ENCODE results near the gene WIPI1. TPM values are rescaled to one million over a fixed set of nuclear protein-coding genes. Genes with fewer than 3 reads are reported as not detected.

Gene WIPI1
- total RNA-seq, 1 donor, result 80.7 TPM

GRCh38 chr17:68427575-68427974, 29.7 kb downstream of the WIPI1 start:
- no peak for TF ChIP-seq CTCF (IDR thresholded peaks at IDR 0.05; ENCODE audit: insufficient read depth, low read depth, low read length)
- no peak for DNase-seq (ENCODE audit: low read depth)
- H3K4me3 ChIP-seq (ENCODE audit: low read depth, low read length), result no peak overlapping the region

- no peak overlapping the region for H3K4me3 ChIP-seq (ENCODE audit: low read depth, low read length)
- DNase-seq (ENCODE audit: low read depth), result no peak
- TF ChIP-seq CTCF (IDR thresholded peaks at IDR 0.05; ENCODE audit: insufficient read depth, low read depth, low read length), result no peak
These were observed 31.3 kb downstream of the WIPI1 start for GRCh38 chr17:68425979-68426378.

DNA sequence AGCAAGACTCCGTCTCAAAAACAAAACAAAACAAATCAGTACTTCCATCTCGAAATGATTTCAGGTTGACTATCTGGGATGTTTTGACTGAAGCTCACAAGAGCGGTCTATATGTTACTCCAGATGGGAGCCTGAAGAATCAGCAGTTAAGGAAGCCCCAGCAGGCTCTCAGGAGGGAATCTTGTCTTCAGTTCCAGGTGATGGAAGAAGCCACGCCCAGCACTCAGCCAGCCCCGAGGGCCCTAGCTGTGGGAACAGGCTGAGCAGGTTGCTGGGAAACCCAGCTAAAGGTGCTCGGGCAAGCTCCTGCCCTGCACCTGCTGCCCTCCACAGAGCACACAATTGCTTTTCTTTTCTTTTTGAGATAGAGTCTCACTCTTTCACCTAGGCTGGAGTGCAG, 32.4 kb downstream of the WIPI1 start:
- H3K4me3 ChIP-seq (ENCODE audit: low read depth, low read length), result no peak overlapping the region
- TF ChIP-seq CTCF (IDR thresholded peaks at IDR 0.05; ENCODE audit: insufficient read depth, low read depth, low read length), result no peak
- DNase-seq (ENCODE audit: low read depth), result no peak

- no peak overlapping the region for H3K4me3 ChIP-seq (ENCODE audit: low read depth, low read length)
- no peak for TF ChIP-seq CTCF (IDR thresholded peaks at IDR 0.05; ENCODE audit: insufficient read depth, low read depth, low read length)
- DNase-seq (ENCODE audit: low read depth), result no peak
These were observed 33.1 kb downstream of the WIPI1 start for GRCh38 chr17:68424203-68424602.

GRCh38 chr17:68423251-68423650, 34.0 kb downstream of the WIPI1 start:
- no peak for TF ChIP-seq CTCF (IDR thresholded peaks at IDR 0.05; ENCODE audit: insufficient read depth, low read depth, low read length)
- no peak overlapping the region for H3K4me3 ChIP-seq (ENCODE audit: low read depth, low read length)
- no peak for DNase-seq (ENCODE audit: low read depth)

DNA sequence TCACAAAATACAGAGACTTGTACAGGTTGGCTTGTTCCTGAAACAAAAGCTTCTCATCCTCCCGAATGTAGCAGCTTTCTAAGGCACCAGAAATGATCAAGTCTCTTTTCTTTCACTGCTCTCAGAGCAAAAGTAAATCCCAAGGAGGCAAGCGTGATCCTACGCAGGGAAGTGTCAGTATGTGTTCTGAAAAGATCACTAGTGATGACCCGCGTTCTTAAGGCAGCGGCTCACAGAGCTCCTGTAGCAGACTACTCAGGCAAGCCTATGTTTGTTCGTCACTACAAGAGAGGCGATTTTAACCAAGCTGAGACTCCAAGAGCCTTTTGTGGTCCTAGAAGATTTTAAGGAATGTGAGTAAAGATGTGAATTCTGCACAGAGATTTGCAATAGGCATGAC, 34.5 kb downstream of the WIPI1 start:
- H3K4me3 ChIP-seq (ENCODE audit: low read depth, low read length), result no peak overlapping the region
- DNase-seq (ENCODE audit: low read depth), result no peak
- TF ChIP-seq CTCF (IDR thresholded peaks at IDR 0.05; ENCODE audit: insufficient read depth, low read depth, low read length), result no peak

GRCh38 chr17:68421486-68421885, 35.8 kb downstream of the WIPI1 start:
- H3K4me3 ChIP-seq (ENCODE audit: low read depth, low read length), result no peak overlapping the region
- TF ChIP-seq CTCF (IDR thresholded peaks at IDR 0.05; ENCODE audit: insufficient read depth, low read depth, low read length), result no peak

More at GRCh38 chr17:68421486-68421885, 35.8 kb downstream of the WIPI1 start:
- DNase-seq (ENCODE audit: low read depth), result no peak
